Activated naive CD4-positive, alpha-beta T cell treated with anti-CD3 and anti-CD28 coated beads, Interleukin-2, amount 10 ng/mL, durations not matched to agents 7 days and 5 days (primary cell): Measurements from ENCODE around the gene DNAJB2.
"Not testable (repeated sequence)": the region's sequence is repeated elsewhere in the genome, so short reads cannot be mapped to it uniquely, and the experiment has no call there.

Experiments used
- CTCF ChIA-PET: fragments of 350-600 bp; sonication (Branson Sonifier 250); formaldehyde crosslinking; loops from one replicate; lab custom pipeline; 2021; ENCODE audit warnings: antibody characterized with exemption; lab: Charles Lee
- DNase-seq: peaks from one replicate; pipeline ENCODE4 v3.0.0-alpha.2; 2020
- H3K27ac Mint-ChIP-seq: one replicate; pipeline ENCODE4 v1.8.0; 2021; ENCODE audit warnings: mild to moderate bottlenecking, moderate library complexity, mixed read lengths
- H3K27me3 Mint-ChIP-seq: one replicate; pipeline ENCODE4 v1.8.0; 2021; ENCODE audit warnings: mild to moderate bottlenecking, mixed read lengths
- H3K36me3 Mint-ChIP-seq: one replicate; pipeline ENCODE4 v1.8.0; 2021; ENCODE audit warnings: mixed read lengths
- H3K4me1 Mint-ChIP-seq: one replicate; pipeline ENCODE4 v1.8.0; 2021; ENCODE audit warnings: mixed read lengths
- H3K4me3 Mint-ChIP-seq: one replicate; pipeline ENCODE4 v1.8.0; 2021; ENCODE audit warnings: mild to moderate bottlenecking, moderate library complexity, mixed read lengths
- H3K9me3 Mint-ChIP-seq: one replicate; pipeline ENCODE4 v1.8.0; 2021; ENCODE audit warnings: mixed read lengths

DNAJB2 gene

GRCh38 chr2:219282375-219282774, 3.2 kb downstream of the DNAJB2 start:
- H3K4me3 Mint-ChIP-seq: no peak overlapping the region
- peaks cover 5% of the 10 kb centered on the region for H3K27me3 Mint-ChIP-seq
- peaks cover 31% of the 10 kb centered on the region for H3K36me3 Mint-ChIP-seq
- DNase-seq: no peak
- CTCF ChIA-PET: interaction anchor here (14.8 kb wide), 1 partner anchor 13 kb away, joined by 267 read pairs; no protein-coding TSS in a partner anchor
- H3K9me3 Mint-ChIP-seq: no peaks in the 10 kb centered on the region
- H3K4me1 Mint-ChIP-seq: peaks cover 39% of the 10 kb centered on the region
- no peak overlapping the region for H3K27ac Mint-ChIP-seq

- DNase-seq: no peak
- H3K36me3 Mint-ChIP-seq: peaks cover 31% of the 10 kb centered on the region
- H3K27me3 Mint-ChIP-seq: no peaks in the 10 kb centered on the region
- no peaks in the 10 kb centered on the region for H3K9me3 Mint-ChIP-seq
- H3K27ac Mint-ChIP-seq: peak overlapping the region; percentile 38
- H3K4me3 Mint-ChIP-seq: no peak overlapping the region
- CTCF ChIA-PET: interaction anchor here (14.8 kb wide), 1 partner anchor 12 kb away, joined by 267 read pairs; no protein-coding TSS in a partner anchor
- peaks cover 32% of the 10 kb centered on the region for H3K4me1 Mint-ChIP-seq
Observed at GRCh38 chr2:219282943-219283581, 3.9 kb downstream of the DNAJB2 start.

- Mint-ChIP-seq H3K27ac (no peak overlapping the region), H3K36me3 (peaks cover 31% of the 10 kb centered on the region), H3K27me3 (peaks cover under 1% of the 10 kb centered on the region), H3K9me3 (no peaks in the 10 kb centered on the region), H3K4me1 (peaks cover 20% of the 10 kb centered on the region), H3K4me3 (no peak overlapping the region)
- DNase-seq: no peak
- CTCF ChIA-PET: interaction anchor here (14.8 kb wide), 1 partner anchor 11 kb away, joined by 267 read pairs; no protein-coding TSS in a partner anchor
Observed at GRCh38 chr2:219284501-219285372, 5.6 kb downstream of the DNAJB2 start.

GRCh38 chr2:219285373-219285735, 6.2 kb downstream of the DNAJB2 start:
- Mint-ChIP-seq H3K9me3 (no peaks in the 10 kb centered on the region), H3K4me1 (peaks cover 14% of the 10 kb centered on the region), H3K27ac (no peak overlapping the region), H3K36me3 (peaks cover 28% of the 10 kb centered on the region), H3K27me3 (peaks cover 4% of the 10 kb centered on the region), H3K4me3 (no peak overlapping the region)
- CTCF ChIA-PET: interaction anchor here (2.0 to 14.8 kb wide), 2 partner anchors 8 to 10 kb away, joined by 7 to 267 read pairs; no protein-coding TSS in a partner anchor
- DNase-seq: no peak

- H3K9me3 Mint-ChIP-seq: no peaks in the 10 kb centered on the region
- H3K27me3 Mint-ChIP-seq: peaks cover 10% of the 10 kb centered on the region
- peaks cover 27% of the 10 kb centered on the region for H3K36me3 Mint-ChIP-seq
- CTCF ChIA-PET: interaction anchor here (2.0 to 14.8 kb wide), 2 partner anchors 8 to 9 kb away, joined by 7 to 267 read pairs; no protein-coding TSS in a partner anchor
- H3K27ac Mint-ChIP-seq: peak overlapping the region; percentile 45
- no peak overlapping the region for H3K4me3 Mint-ChIP-seq
- H3K4me1 Mint-ChIP-seq: peaks cover 8% of the 10 kb centered on the region
- DNase-seq: no peak
Observed at GRCh38 chr2:219285894-219286425, 6.8 kb downstream of the DNAJB2 start.

GRCh38 chr2:219286436-219287115, 7.4 kb downstream of the DNAJB2 start:
- peaks cover 4% of the 10 kb centered on the region for H3K4me1 Mint-ChIP-seq
- H3K4me3 Mint-ChIP-seq: no peak overlapping the region
- peaks cover 22% of the 10 kb centered on the region for H3K36me3 Mint-ChIP-seq
- H3K27me3 Mint-ChIP-seq: peaks cover 16% of the 10 kb centered on the region
- H3K27ac Mint-ChIP-seq: peak overlapping the region; percentile 45
- H3K9me3 Mint-ChIP-seq: no peaks in the 10 kb centered on the region
- CTCF ChIA-PET: interaction anchor here (2.0 to 14.8 kb wide), 2 partner anchors 9 kb away, joined by 7 to 267 read pairs; no protein-coding TSS in a partner anchor
- DNase-seq: peak; percentile 17

- H3K4me1 Mint-ChIP-seq, H3K9me3 Mint-ChIP-seq, DNase-seq, H3K4me3 Mint-ChIP-seq, H3K27ac Mint-ChIP-seq: not testable (repeated sequence)
- Mint-ChIP-seq H3K36me3 (peaks cover 19% of the 10 kb centered on the region), H3K27me3 (peaks cover 20% of the 10 kb centered on the region)
- CTCF ChIA-PET: interaction anchor here (2.0 to 14.8 kb wide), 2 partner anchors 8 to 9 kb away, joined by 7 to 267 read pairs; no protein-coding TSS in a partner anchor
Observed at GRCh38 chr2:219287116-219287440, 7.9 kb downstream of the DNAJB2 start.

GRCh38 chr2:219287580-219288265, 8.6 kb downstream of the DNAJB2 start:
- CTCF ChIA-PET: interaction anchor here (14.6 to 14.8 kb wide), 2 partner anchors 7 to 8 kb away, joined by 267 read pairs; partner anchors contain the start of gene DNAJB2
- peaks cover 26% of the 10 kb centered on the region for H3K27me3 Mint-ChIP-seq
- peak overlapping the region; percentile 14 for H3K27ac Mint-ChIP-seq

GRCh38 chr2:219289195-219289536, 10.0 kb downstream of the DNAJB2 start:
- Mint-ChIP-seq H3K4me3 (no peak overlapping the region), H3K9me3 (no peaks in the 10 kb centered on the region), H3K27ac (no peak overlapping the region), H3K36me3 (peaks cover 2% of the 10 kb centered on the region), H3K27me3 (peaks cover 35% of the 10 kb centered on the region), H3K4me1 (peaks cover 3% of the 10 kb centered on the region)
- peak; percentile 3 for DNase-seq
- CTCF ChIA-PET: interaction anchor here (1.0 to 14.6 kb wide), 3 partner anchors 9 to 115 kb away, joined by 3 to 267 read pairs (median 3); partner anchors contain the start of gene DNAJB2

More at GRCh38 chr2:219287580-219288265, 8.6 kb downstream of the DNAJB2 start:
- Mint-ChIP-seq H3K4me1 (peaks cover 4% of the 10 kb centered on the region), H3K36me3 (peaks cover 15% of the 10 kb centered on the region), H3K4me3 (no peak overlapping the region), H3K9me3 (no peaks in the 10 kb centered on the region)
- DNase-seq: peak; percentile 9

GRCh38 chr2:219289537-219290361, 10.6 kb downstream of the DNAJB2 start:
- peaks cover 40% of the 10 kb centered on the region for H3K27me3 Mint-ChIP-seq
- CTCF ChIA-PET: interaction anchor here (1.0 to 14.6 kb wide), 4 partner anchors 9 to 130 kb away, joined by 3 to 267 read pairs (median 26); partner anchors contain the start of genes DNAJB2 and NHEJ1
- peaks cover 7% of the 10 kb centered on the region for H3K4me1 Mint-ChIP-seq
- H3K4me3 Mint-ChIP-seq: no peak overlapping the region
- no peak overlapping the region for H3K27ac Mint-ChIP-seq
- H3K9me3 Mint-ChIP-seq: no peaks in the 10 kb centered on the region
- peak; percentile 14 for DNase-seq
- H3K36me3 Mint-ChIP-seq: peaks cover 1% of the 10 kb centered on the region

GRCh38 chr2:219290381-219291171, 11.4 kb downstream of the DNAJB2 start:
- H3K27ac Mint-ChIP-seq: no peak overlapping the region
- H3K9me3 Mint-ChIP-seq: no peaks in the 10 kb centered on the region
- H3K27me3 Mint-ChIP-seq: peaks cover 48% of the 10 kb centered on the region
- peaks cover 14% of the 10 kb centered on the region for H3K4me1 Mint-ChIP-seq
- DNase-seq: no peak
- CTCF ChIA-PET: interaction anchor here (1.0 to 14.6 kb wide), 5 partner anchors 10 to 131 kb away, joined by 3 to 267 read pairs (median 4); partner anchors contain the start of genes DNAJB2, NHEJ1 and ZFAND2B
- H3K4me3 Mint-ChIP-seq: no peak overlapping the region
- no peaks in the 10 kb centered on the region for H3K36me3 Mint-ChIP-seq

GRCh38 chr2:219291394-219291793, 12.2 kb downstream of the DNAJB2 start:
- H3K27ac Mint-ChIP-seq: no peak overlapping the region
- H3K4me1 Mint-ChIP-seq: peaks cover 17% of the 10 kb centered on the region
- H3K9me3 Mint-ChIP-seq: no peaks in the 10 kb centered on the region
- no peak overlapping the region for H3K4me3 Mint-ChIP-seq
- H3K27me3 Mint-ChIP-seq: peaks cover 56% of the 10 kb centered on the region
- CTCF ChIA-PET: interaction anchor here (1.0 to 14.6 kb wide), 4 partner anchors 11 to 262 kb away, joined by 3 to 267 read pairs (median 27); partner anchors contain the start of genes DNAJB2, NHEJ1 and ZFAND2B
- DNase-seq: no peak
- no peaks in the 10 kb centered on the region for H3K36me3 Mint-ChIP-seq
